GM19372 (cell line): ENCODE data around the gene ARHGAP22.

Source experiments
- ATAC-seq: cut with Tn5 transposase; IDR thresholded peaks from one replicate; pipeline ENCODE4 v1.9.1; 2021; ENCODE audit warnings: mild to moderate bottlenecking, low read depth, moderate library complexity; ENCODE audit not compliant: unreplicated experiment

The ARHGAP22 gene

GRCh38 chr10:48503293-48503911 lies 101.5 kb downstream of the ARHGAP22 start:
- ATAC-seq, result no peak

GRCh38 chr10:48502791-48503190 lies 102.1 kb downstream of the ARHGAP22 start:
- ATAC-seq, result no peak

GRCh38 chr10:48501787-48502771 lies 102.8 kb downstream of the ARHGAP22 start:
- no peak for ATAC-seq

GRCh38 chr10:48501226-48501625 lies 103.6 kb downstream of the ARHGAP22 start:
- ATAC-seq, result no peak

GRCh38 chr10:48500771-48501170 lies 104.1 kb downstream of the ARHGAP22 start:
- ATAC-seq, result no peak

GRCh38 chr10:48498940-48499510 lies 105.8 kb downstream of the ARHGAP22 start:
- no peak for ATAC-seq

- ATAC-seq, result no peak
Observed at GRCh38 chr10:48497780-48498770, 106.8 kb downstream of the ARHGAP22 start.

GRCh38 chr10:48496831-48497779 lies 107.8 kb downstream of the ARHGAP22 start:
- no peak for ATAC-seq

GRCh38 chr10:48496105-48496830 lies 108.6 kb downstream of the ARHGAP22 start:
- ATAC-seq, result no peak

- ATAC-seq, result no peak
Observed at GRCh38 chr10:48495282-48496045, 109.4 kb downstream of the ARHGAP22 start.

GRCh38 chr10:48494611-48495010 lies 110.3 kb downstream of the ARHGAP22 start:
- ATAC-seq, result no peak

GRCh38 chr10:48494073-48494472 lies 110.8 kb downstream of the ARHGAP22 start:
- ATAC-seq, result no peak

GRCh38 chr10:48493083-48493871 lies 111.6 kb downstream of the ARHGAP22 start:
- no peak for ATAC-seq

- ATAC-seq, result no peak
Observed at GRCh38 chr10:48492201-48492600, 112.7 kb downstream of the ARHGAP22 start.

GRCh38 chr10:48491392-48492139 lies 113.3 kb downstream of the ARHGAP22 start:
- ATAC-seq, result no peak

GRCh38 chr10:48490946-48491345 lies 113.9 kb downstream of the ARHGAP22 start:
- ATAC-seq, result no peak
